Measurements from ENCODE around the gene ATP11A.

GRCh38 chr13:112783135-112783977 lies 93.5 kb downstream of the ATP11A start:
- no peak for TF ChIP-seq ZNF623 (tag by site-specific recombination; IDR thresholded peaks at IDR 0.05)
- TF ChIP-seq ZNF274 (IDR thresholded peaks at IDR 0.05; ENCODE audit: low read length): no peak
- no peak for TF ChIP-seq ZNF274 (tag by site-specific recombination; IDR thresholded peaks at IDR 0.05; ENCODE audit: borderline replicate concordance)
- TF ChIP-seq CTCF (tag by site-specific recombination; IDR thresholded peaks at IDR 0.05): no peak
- TF ChIP-seq ZNF174 (tag by site-specific recombination; IDR thresholded peaks at IDR 0.05): no peak
- no peak for TF ChIP-seq ZNF416 (tag by site-specific recombination; IDR thresholded peaks at IDR 0.05)
- TF ChIP-seq ZNF302 (tag by site-specific recombination; IDR thresholded peaks at IDR 0.05; ENCODE audit: low read depth): no peak
- TF ChIP-seq REST (tag by site-specific recombination; IDR thresholded peaks at IDR 0.05): no peak
- no peak for TF ChIP-seq HIC1 (tag by site-specific recombination; IDR thresholded peaks at IDR 0.05)
- no peak for TF ChIP-seq GLIS2 (tag by site-specific recombination; IDR thresholded peaks at IDR 0.05)
- no peak for TF ChIP-seq PATZ1 (tag by site-specific recombination; IDR thresholded peaks at IDR 0.05)
- no peak for TF ChIP-seq ZNF670 (tag by site-specific recombination; IDR thresholded peaks at IDR 0.05; ENCODE audit: low read depth)
- TF ChIP-seq ZNF10 (tag by site-specific recombination; IDR thresholded peaks at IDR 0.05): no peak
- TF ChIP-seq ZBTB7A (tag by site-specific recombination; IDR thresholded peaks at IDR 0.05; ENCODE audit: low read depth): no peak
- no peak for TF ChIP-seq GFI1B (tag by site-specific recombination; IDR thresholded peaks at IDR 0.05)

Measured in HEK293 (cell line).